CD4-positive, alpha-beta T cell treated with Interleukin-10 for 1 hour (primary cell): ENCODE results near the gene LRCH1.

ENCODE experiments used
- DNase-seq: peaks from one replicate; pipeline ENCODE4 v3.0.0-alpha.2; 2020

LRCH1 gene

GRCh38 chr13:46668302-46668720 lies 115.3 kb downstream of the LRCH1 start:
- DNase-seq: peak; percentile 21

GRCh38 chr13:46668931-46669525 lies 116.1 kb downstream of the LRCH1 start:
- DNase-seq: no peak

- DNase-seq: no peak
Measured at GRCh38 chr13:46672338-46673090, 119.5 kb downstream of the LRCH1 start.

DNA sequence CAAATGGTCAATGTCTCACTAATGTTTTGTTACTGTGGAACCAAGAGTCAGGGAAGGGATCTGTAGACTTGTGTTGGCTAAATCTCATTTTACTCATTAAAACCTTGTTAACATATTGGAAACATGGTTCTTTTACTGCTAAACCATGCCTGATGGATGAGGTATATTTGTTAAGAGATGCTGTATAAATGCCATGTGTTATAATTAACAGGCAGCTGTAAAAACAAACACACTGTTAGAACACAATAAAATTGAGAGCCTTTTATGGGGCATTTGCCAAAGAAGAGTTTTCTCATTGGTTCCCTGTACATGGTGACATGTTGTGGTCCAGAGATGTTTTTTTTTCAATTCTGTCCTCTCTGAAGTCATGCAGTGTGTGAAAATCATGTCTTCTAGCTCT lies 122.0 kb downstream of the LRCH1 start:
- DNase-seq: no peak

- no peak for DNase-seq
Measured at GRCh38 chr13:46676378-46676725, 123.4 kb downstream of the LRCH1 start.

DNA sequence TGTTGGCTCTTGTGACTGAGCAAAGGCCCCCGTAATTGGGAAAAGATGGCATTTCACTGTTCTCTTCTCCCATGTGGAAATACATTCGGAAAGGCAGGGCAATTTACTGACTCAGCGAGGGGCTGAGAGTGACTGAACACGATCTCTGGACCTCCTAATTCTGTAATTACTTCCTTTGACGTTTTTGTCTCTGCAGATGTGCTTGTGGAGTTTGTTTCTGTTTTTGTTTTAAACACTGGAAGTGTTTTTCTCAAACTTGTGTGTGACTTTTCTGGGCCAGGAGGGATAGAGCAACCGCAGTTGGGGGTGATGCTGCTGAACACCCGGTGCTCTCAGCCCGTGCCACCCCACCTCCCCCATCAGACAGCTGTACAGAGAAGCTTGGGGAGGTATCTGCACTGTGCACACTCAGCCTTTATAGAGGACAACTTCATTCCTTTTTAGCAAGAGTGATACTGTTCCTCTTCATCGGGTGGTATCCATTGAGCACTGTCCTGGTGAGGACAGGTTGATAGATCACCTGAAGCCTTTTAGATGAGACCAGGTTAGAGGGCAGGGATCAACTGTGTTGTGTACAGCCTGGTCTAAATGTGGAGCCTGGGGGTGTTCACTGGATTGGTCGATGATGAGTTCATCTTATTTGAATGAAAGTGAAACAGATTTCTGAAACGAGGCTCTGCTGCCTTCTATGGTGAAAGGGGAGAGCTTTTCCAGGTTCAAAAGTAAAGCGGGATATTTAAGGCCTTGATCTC lies 126.6 kb downstream of the LRCH1 start:
- peak; percentile 56 for DNase-seq

DNA sequence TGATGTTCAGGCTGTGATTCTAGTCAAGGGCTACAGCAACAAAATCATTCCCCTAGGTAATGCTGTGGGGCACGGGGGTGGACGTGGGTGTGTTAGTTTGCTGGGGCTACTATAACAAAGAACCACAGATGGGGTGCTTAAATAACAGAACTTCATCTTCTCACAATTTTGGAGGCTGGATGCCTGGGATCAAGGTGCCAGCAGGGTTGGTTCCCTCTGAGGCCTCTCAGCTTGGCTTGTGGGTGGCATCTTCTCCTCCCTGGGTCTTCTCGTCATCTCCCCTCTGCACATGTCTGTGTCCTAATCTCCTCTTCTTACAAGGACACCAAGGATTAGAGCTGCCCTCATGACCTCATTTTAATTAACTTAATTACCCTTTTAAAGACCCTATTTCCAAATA lies 129.0 kb downstream of the LRCH1 start:
- DNase-seq: no peak

DNA sequence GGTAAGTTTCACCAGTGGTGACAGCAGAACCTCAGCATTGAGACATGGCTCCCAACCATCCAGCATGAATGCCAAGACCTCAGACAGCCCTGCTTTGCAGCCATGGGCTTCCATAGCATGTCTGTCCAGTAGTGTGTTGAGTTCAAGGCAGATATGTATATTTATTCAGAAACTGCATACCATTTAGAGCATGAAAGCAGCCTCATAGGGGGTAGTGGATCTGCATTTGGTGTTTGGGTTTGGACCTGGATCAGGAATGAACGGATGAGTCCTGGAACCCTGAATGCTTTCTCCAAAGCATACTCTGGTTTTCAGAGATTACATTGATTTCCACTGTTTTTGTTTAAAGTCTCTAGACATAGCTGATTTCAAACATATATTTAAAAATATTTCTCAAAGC lies 129.7 kb downstream of the LRCH1 start:
- DNase-seq: no peak

DNA sequence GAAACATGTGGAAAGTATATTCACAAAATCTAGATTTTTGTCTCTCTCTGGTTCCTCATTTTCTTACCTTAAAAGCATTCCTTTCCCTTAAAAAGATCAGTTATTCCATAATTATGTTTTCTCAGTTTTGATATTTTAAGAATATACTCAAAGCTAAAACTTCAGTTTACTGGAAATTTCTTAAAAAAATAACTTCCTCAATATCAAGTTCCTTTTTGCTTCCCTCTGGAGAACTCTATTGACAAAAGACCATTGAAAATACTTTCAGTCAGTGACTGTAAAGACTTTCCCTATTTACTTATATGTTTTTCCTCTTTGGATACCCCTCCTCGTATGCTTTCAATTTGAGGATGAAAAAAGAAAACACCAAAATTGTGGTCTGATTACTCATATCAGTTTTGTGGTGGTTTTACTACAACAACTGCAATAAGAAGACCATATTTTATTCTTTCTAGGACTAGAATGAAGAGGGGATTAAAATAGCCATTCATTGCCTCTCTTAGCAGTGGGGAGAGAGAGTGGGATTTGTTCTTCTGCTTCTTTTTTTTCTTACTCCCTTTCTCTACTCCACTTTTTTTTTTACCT lies 130.8 kb downstream of the LRCH1 start:
- DNase-seq: no peak

DNA sequence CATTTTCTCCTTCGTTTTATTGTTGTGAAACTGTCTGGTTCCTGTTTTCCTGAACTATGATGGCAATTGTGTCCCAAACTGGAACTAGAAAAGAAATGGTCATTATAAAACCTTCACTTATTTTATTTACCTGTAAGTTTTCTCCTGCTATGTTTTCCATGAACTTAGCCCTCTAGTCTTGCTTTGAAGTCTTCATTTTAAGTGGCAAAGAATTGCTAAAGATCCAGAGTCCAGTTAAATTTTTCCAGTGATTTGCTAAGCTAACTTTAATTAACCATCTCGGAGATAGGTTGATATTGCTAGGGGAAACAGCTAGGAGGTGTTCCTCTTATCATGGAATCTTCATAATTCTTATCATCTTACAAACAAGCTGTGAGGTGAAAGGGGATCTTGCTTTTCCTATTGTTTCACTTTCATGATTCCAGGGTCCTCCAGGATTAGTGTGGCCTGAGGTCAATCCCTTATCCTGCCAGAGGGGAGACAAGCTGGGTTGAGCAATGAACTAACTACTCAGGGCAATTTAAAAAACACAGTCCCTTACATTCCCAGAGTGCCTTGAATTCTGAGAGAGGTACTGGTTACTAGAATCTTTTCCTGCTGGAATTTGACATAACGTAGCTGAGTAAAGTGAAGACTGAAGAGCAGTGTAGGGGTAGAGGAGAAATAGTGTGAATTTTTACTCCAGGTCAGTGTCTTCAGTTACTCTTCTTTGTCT lies 131.5 kb downstream of the LRCH1 start:
- no peak for DNase-seq

DNA sequence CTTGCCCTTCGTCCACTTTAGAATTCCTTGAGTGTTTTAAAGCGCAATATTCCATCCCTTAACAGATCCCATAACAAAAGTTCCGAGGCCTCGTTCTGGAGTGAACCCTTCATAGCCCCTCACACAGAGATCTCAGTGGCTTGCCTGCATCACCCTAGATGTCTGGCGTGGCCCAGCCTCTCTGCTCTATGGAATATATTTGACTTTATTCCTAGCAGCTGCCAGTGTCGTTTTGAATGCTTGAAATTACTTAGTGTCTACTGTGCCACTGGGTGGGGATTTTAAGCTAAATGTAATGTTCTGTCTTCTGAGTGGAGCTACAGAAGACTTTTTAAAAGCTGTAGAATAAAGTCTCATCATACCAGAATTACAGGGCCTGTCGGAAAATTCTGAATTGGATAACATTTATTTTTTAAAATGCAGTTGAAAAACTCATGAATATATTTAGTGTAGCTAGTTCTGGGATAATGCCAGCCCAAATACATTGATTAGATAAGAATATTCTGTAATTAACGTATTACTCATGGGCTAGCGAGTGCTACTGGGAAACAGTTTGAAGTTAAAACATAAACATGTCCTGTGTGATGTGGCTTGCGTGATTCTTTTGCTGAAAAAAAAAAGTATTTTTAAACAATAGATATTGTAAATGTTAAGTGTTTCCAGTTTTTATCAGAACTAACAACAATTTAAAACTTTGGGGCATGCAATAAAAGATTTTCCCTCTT lies 132.2 kb downstream of the LRCH1 start:
- no peak for DNase-seq

GRCh38 chr13:46686171-46686570 lies 133.2 kb downstream of the LRCH1 start:
- no peak for DNase-seq

DNA sequence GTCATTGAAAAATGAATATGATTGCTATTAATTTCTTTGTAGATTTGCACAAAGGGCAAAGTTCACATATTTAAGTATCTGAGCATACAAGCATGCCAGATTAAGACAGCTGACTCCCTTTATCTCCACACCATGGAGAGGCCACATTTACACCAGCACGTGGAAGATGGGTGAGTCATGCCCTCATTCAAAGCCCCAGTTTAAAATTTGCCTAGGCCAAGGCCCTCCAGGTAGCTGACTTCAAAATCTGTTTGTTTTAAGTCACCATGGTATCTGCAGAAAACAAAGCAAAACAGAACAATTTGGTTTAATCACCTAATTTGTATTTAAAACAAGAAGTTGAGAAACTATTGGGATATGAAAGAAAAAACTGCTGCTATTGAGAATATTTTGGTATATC lies 134.8 kb downstream of the LRCH1 start:
- no peak for DNase-seq

DNA sequence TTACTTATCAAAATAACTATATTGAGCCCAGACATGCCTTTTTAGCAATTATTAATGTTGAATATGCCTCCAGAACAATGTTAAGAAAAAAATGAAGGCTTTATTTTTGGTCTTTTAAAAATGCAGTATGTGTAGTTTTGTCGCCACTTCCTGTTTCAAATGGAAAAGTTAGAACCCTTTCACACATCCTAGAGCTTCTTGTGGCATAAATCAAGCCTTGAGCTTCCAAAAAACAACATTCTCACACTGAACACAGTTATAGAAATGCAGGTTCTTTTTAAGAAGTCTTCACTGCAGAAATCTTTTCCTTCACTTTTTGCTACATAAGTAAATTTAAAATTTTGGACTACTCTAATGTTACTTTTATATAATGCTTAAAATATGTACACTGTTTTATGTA lies 135.3 kb downstream of the LRCH1 start:
- no peak for DNase-seq

DNA sequence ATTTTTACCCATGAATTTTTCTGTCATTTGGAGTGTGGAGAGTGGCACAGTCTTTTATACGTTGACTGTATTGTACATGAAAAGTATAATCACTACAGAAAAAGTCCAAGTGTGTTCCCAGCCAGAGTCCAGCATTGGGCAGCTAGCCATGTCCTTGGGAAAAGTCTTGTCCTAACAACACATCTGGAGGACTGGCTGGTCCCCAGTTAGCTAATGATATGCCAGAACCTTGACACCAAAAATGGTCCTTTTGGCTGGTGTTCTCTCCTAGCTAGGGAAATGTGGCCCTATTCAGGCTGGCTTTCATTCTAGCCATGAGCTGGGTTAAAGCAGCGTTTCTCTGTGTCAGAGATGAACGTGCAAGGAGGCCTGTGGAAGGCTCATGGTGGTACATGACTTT lies 145.0 kb downstream of the LRCH1 start:
- no peak for DNase-seq

GRCh38 chr13:46698910-46699460 lies 146.0 kb downstream of the LRCH1 start:
- DNase-seq: no peak

GRCh38 chr13:46712524-46712923 lies 159.6 kb downstream of the LRCH1 start:
- no peak for DNase-seq

DNA sequence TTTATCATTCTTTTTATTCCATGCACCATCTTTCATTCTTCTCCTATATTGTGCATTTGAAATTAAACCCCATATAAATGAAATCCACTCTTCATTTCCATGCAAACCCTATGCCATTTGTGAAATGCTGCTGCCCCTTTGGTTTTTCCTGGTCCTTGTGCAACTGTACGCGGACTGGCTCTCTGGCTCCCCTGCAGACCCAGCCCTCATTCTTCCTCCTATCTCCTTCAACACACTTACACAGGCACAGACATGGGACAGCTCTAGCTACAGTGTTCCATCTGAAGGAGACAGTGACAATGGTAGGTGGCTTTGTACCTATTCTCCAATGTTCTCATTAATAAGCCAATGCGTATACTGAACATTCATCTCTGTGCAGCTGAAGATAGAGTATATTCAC lies 162.4 kb downstream of the LRCH1 start:
- no peak for DNase-seq

DNA sequence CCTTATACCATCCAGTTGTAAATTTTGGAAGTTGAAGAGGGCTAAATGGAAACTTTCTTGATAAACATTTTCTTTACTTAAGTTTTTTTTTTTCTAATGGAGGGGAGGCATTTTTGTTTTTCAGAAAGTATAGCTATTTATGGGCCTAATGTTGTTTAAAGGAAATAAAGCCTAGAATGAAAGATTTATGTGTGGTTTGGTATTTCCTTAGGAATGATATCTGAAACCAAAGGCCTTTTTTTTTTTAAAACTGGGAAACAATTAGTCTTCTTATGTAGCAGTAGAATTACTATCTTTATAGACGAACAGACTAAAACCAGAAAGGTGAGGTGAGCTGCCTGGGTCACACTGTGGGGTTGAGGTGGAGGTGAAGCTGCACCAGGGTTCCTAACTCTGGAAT lies 163.9 kb downstream of the LRCH1 start:
- DNase-seq: no peak

GRCh38 chr13:46717275-46717674 lies 164.3 kb downstream of the LRCH1 start:
- no peak for DNase-seq

DNA sequence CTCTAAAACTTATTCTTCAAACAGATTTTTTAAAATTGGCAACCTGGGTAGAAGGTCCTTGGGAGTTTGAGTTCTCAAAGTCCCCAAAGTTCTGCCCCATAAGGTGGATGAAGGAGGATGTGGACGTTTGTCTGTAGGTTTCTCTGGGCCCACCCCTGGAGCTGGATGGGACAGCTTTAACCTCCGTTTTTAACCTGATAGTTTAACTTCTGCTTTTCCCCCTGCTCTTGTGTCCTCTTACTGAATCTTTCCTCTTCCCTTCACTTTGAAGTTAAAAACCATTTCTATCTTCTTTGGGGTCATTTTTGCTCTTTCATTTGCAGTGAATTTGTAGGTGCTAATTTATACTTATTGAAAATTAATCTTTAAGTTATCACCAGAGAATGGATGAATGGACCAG lies 164.9 kb downstream of the LRCH1 start:
- no peak for DNase-seq

GRCh38 chr13:46720189-46720588 lies 167.2 kb downstream of the LRCH1 start:
- DNase-seq: no peak
